Measurements from ENCODE around the gene CILP2.

CILP2 gene, protein sequence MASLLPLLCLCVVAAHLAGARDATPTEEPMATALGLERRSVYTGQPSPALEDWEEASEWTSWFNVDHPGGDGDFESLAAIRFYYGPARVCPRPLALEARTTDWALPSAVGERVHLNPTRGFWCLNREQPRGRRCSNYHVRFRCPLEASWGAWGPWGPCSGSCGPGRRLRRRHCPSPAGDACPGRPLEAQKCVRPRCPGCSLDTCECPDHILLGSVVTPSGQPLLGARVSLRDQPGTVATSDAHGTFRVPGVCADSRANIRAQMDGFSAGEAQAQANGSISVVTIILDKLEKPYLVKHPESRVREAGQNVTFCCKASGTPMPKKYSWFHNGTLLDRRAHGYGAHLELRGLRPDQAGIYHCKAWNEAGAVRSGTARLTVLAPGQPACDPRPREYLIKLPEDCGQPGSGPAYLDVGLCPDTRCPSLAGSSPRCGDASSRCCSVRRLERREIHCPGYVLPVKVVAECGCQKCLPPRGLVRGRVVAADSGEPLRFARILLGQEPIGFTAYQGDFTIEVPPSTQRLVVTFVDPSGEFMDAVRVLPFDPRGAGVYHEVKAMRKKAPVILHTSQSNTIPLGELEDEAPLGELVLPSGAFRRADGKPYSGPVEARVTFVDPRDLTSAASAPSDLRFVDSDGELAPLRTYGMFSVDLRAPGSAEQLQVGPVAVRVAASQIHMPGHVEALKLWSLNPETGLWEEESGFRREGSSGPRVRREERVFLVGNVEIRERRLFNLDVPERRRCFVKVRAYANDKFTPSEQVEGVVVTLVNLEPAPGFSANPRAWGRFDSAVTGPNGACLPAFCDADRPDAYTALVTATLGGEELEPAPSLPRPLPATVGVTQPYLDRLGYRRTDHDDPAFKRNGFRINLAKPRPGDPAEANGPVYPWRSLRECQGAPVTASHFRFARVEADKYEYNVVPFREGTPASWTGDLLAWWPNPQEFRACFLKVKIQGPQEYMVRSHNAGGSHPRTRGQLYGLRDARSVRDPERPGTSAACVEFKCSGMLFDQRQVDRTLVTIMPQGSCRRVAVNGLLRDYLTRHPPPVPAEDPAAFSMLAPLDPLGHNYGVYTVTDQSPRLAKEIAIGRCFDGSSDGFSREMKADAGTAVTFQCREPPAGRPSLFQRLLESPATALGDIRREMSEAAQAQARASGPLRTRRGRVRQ
- 0.19 to 0.49 (median 0.27) reads per million in 3 experiments for total RNA-seq

DNA sequence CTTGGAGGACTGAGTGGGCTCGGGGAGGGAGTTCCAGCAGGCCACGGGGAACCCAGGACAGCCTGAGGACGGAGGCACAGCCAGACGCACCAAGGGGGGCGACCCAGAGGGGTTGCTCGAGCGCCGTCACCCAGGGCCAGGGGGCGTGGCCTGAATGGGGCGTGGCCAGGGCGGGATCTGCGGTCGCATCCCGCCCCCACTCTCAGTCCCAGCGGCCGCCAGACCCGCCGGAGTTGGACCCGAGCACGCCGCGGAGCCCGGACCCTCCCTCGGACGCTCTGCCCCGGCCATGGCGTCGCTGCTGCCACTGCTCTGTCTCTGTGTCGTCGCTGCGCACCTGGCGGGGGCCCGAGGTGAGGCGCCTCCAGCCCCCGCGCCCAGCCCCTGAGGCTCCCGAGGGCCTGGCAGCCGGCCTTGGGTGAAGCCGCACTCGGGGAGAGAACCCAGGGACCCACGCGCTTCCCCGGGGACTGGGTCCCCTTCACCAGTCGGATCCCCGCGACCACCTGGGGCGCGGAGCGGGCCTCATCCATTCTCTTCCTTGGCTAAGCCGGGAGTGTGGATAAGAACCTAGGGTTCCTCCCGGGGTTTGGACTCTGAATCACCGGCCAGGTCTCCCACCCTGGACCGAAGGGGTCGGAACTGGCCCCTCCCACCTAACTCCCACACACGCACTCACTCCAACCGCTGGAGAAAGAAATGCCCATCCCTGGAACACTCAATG is at the start of gene CILP2:
Gene CILP2, plus strand, starts transcription at position 205 of the 724 bp plus-strand sequence. Its CDS starts 85 bp downstream, at position 290.
- peak; percentile 25 for DNase-seq

DNA sequence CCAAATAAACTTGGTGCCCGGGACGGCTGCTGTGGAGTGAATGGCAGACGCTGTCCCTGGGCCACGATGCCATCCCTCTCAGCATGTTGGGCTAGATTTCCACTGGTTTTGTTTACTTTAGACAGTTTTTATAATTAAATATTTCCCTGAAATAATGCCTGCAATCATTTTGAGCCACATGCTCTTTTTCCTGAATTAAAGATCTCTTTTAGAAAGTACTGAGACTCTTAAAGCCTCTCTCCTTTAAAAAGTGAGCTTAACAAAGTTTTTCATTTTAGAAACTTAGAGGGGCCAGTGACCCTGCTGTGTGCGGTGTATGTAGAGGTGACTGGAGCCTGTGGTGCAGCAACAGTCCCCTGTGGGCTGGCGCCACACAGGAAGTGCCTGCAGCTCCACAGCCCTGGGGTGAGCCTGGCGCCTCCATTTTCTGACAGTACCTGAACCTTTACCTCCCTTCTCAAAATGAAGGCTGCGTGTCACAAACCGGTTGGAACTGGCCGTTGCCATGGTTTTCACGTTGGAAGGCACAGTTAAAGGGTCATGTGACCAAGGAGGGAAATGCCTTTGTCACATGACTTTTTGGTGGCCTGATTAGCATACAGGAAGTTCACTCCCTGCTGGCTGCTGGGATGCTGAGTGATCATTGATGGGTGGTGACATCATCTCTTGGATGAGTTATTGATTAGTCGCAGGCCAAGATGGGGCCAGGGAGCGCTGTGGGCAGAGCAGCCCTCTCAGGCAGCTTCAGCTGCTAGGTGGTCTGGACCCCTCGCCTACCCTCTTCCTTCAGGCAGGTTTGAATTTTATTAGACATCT is 49.0 kb upstream of the CILP2 start:
- DNase-seq: peak; percentile 96

DNA sequence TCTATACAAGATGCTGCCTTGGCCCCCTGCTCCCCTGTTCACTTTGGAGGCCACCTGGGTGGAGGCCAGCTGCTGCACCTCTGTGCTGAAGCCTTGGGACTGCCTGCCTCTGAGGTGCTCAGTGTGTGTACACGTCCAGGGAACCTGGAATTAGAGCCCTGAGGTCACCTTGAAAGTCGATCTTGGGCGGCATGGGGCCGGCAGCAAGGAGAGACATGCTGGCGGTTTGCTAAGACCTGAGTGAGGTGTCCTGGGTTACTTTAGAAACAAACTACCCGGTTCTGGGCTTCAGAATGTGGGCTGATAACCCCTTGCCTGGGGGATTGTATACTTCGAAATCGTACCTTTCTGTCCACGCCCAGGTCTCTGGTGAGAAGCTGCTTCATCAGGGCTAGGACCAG is 48.3 kb upstream of the CILP2 start:
- DNase-seq: no peak

DNA sequence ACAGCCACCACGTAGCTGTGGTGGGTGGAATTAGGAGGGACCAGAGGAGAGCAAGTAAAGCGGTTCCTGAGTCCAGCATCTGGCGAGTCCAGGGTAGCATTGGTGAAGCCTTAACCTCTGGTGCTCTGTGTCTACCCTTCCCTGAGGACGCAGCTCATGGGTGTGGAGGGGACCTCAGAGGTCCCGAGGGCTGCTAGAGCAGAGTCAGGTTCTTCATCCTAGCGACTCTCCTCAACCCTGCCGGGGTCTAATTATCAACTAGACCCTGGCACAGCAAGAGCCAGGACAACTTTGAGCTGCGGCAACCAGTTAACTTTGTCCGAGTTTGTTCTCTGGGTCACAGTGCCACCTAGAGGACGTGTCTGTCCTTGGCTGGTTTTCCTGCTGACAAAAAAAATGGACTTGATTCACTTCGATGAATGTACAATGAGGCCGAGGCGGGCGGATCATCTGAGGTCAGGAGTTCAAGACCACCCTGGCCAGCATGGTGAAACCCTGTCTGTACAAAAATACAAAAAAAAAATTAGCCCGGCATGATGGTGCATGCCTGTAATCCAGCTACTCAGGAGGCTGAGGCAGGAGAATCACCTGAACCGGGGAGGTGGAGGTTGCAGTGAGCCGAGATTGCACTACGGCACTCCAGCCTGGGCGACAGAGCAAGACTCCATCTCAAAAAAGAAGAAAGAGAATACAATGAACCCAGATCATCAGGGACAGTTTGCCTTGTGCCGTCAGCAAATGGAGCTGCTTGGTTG is 47.7 kb upstream of the CILP2 start:
- DNase-seq: peak; percentile 78

DNA sequence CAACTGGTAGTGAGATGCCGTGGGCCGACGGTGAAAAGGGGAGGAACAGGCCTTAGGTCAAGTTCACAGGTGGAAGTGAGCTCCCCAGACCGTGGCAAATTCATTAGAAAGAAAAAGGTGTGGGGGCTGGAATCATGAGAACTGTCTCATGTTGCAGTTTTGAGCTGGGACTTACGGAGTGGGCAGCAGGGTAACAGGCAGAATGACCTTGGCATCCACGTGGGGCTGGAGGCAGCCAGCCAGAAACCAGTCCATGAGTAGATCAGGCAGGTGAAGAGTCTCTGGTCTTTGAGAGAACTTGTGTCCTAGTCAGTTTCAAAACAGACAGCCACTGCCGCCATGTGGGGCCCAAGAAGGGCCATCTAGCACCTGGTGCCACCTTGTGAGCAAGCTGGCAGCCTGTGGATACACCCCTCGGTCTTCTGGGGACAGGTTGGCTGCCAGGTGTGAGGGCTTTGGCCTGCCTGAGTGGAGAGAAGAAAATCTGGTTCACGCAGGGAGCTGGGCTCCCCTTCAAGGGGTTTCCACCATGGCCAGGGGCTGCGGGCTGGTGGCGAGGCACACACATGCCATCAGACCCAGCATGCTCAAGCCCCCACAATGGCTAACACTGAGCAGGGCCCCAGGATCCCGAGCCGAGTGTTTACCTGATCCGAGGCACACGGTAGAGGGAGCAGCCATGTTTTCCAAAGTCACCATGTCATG is 46.6 kb upstream of the CILP2 start:
- DNase-seq: no peak

DNA sequence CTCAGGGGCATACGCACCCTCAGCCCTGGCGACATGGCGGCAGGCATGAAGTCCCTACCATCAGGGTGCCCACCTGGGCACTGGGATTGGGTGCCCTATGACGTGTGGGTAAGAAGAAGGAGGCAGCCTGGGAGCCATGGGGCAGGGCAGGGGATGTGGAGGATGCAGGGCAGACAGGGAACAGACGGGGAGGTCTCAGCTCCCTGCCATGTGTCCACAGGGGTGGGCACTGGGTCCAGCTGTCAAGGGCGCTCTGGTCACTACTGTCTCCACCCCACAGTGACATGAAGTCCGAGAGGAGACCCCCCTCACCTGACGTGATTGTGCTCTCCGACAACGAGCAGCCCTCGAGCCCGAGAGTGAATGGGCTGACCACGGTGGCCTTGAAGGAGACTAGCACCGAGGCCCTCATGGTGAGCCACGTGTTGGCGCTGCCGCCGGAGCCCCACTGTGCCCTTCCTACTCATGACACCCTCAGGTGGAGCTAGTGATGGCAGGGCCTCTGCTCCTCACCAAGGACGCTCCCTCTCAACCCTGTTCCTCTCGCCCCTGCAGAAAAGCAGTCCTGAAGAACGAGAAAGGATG is 45.9 kb upstream of the CILP2 start:
- DNase-seq: no peak

DNA sequence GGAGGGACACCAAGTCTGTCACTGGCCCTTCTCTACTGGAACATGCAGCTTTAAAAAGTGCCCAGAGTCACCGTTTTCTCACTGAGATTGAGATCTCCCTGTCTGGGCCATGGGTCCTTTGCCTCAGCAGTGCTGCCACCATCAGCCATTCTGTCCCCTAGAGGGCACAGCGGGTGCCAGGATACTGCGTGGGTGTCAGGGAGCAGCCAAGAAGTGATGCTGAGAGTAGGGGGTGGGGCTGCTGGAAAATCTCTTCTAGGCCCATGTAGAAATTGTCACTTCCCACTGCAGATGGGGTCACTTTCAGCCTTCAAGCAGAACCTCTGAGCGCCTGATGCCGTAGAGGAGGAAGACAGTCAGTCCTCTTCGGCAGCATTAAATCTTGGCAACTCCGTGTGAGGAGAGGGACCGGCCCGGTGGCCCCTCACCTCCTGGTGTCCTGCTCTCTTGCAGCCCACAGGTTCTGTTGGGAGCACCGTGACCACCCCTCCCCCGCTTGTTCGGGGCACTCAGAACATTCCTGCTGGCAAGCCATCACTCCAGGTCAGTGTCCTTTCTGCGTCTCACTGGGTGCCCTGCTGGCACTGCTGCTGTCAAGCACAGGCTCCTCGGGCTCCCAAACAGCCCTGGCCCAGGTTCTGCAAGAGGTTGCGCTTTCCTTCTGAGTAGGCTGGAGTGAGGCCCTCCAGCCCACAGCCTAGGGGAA is 44.1 kb upstream of the CILP2 start:
- no peak for DNase-seq

DNA sequence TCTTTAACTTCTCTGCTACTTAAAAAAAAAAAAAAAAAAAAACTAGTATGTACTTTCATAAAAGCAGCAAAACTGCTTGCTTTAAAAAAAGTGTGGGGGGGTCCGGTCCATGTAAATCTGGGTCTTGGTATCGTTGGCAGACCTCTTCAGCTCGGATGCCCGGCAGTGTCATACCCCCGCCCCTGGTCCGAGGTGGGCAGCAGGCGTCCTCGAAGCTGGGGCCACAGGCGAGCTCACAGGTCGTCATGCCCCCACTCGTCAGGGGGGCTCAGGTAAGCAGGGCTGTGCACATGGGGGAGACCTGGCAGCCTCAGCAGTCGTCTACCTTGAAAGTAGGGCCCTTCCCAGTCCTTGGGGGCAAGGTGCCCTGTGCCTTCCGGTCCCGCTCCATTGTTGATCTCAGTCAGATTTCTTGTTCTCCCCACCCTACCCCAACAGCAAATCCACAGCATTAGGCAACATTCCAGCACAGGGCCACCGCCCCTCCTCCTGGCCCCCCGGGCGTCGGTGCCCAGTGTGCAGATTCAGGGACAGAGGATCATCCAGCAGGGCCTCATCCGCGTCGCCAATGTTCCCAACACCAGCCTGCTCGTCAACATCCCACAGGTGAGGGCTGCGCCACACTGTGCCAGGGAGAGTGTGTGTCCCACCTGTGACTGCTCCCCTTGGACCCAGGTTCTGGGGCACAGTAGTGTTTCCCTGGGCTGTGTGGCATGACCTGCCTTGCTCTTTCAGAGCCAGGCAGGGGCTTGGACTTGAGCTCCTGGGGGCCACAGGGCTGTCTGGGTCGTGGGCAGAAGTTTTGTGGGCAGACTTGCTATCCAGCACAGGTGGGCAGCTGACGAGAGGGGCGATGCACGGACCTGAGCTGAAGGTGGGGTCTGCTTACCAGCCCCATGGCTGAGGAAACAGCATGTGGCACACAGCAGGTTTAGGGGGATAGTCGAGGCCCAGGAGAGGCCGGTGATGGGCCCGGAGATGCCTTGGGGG is 42.2 kb upstream of the CILP2 start:
- no peak for DNase-seq

DNA sequence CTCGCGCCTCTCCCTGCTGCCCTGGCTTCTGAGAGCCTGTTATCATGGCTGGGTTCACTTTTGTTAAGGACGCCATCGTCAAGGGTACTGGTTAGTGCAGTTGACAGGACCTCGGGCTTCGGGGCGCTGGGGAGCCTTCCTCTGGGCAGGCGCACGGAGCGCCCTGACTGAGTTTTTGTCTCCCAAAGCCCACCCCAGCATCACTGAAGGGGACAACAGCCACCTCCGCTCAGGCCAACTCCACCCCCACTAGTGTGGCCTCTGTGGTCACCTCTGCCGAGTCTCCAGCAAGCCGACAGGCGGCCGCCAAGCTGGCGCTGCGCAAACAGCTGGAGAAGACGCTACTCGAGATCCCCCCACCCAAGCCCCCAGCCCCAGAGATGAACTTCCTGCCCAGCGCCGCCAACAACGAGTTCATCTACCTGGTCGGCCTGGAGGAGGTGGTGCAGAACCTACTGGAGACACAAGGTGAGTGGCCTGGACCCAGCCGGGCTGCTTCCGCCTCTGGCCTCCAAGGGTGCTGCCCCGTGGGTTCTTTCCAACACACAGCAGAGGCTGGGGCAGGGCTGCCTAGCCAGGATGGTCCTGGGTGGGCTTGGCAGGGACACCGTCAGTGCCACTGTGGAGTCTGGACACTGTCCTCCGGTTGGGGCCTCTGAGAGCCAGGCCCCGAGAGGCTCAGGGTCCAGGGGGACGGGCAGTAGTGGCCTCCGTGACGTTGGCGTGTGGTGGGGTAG is 39.6 kb upstream of the CILP2 start:
- DNase-seq: no peak

DNA sequence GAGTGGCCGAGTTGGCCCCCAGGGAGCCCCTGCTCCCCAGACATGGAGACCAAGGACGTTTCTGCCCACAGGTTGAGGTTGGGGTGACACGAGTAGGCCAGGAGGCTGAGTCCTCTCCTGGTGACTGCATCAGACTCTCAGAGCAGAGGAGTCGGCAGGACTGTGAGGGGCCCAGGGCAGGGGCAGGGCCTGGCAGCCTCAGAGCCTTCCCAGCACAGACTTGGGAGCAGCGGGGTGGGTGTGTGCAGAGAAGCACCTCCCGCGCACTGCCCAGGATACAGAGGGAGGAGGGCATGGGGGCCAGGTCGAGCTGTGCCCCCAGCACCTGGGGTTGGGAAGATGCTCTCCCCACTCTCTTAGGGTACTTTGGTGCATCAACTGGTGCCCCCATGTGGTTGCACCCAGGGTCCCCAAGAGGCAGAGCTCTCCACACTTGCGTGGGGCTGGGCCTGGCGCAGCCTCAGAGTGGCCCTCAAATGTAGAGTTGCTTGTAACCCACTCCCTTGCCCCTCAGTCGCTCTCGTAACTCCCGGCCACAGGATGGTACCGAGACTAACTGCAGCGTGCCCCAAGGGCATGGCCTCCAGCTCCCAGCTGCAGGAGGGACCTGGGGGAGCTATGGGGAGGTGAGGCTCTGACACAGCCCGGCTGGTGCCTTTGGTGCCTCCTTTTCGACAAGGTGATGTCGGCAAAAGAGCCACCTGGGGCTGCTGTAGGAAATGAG is 38.6 kb upstream of the CILP2 start:
- DNase-seq: no peak

DNA sequence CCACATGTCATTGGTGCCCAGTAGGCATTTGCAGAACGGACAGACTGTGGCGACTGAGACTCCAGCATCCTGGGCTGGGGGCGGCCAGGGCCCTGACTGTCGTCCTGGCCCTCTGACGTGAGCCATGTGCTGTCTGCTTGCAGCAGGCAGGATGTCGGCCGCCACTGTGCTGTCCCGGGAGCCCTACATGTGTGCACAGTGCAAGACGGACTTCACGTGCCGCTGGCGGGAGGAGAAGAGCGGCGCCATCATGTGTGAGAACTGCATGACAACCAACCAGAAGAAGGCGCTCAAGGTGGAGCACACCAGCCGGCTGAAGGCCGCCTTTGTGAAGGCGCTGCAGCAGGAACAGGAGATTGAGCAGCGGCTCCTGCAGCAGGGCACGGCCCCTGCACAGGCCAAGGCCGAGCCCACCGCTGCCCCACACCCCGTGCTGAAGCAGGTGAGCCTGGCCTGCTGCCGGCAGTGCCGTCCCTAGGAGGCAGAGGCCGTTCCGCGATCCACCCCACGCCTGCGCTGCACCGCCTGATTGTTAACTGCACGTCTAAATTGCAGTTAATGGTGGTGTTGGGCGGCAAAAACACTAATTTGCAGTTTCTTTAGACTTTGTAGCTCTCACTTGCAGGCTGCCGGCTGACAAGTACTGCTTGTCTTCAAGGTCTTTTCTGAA is 37.0 kb upstream of the CILP2 start:
- no peak for DNase-seq

DNA sequence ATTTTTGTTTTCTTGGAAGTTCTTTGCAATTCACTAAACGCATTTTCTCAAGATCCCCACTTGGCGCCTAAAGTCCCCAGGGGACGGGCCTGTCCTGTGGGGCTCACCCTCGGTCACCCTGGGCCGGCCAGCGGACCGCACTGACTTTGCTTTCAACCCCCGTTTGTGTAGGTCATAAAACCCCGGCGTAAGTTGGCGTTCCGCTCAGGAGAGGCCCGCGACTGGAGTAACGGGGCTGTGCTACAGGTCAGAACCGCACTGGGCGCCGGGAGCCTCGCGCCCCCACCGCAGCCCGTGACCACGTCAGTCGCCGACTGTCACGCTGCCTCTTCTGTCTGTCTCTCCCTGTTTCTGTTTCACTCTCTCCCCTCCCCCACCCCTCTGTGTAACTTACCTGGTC is 36.3 kb upstream of the CILP2 start:
- no peak for DNase-seq

DNA sequence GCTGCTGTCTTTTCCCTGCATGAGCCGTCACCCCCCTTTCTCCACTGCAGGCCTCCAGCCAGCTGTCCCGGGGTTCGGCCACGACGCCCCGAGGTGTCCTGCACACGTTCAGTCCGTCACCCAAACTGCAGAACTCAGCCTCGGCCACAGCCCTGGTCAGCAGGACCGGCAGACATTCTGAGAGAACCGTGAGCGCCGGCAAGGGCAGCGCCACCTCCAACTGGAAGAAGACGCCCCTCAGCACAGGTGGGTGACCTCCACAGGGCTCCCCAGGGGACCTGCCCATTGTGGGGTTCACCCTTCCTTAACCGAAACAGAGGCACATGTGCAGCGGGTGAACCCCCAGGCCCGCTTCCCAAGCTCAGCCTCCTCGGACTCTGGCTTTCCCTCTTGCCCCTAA is 35.8 kb upstream of the CILP2 start:
- no peak for DNase-seq

DNA sequence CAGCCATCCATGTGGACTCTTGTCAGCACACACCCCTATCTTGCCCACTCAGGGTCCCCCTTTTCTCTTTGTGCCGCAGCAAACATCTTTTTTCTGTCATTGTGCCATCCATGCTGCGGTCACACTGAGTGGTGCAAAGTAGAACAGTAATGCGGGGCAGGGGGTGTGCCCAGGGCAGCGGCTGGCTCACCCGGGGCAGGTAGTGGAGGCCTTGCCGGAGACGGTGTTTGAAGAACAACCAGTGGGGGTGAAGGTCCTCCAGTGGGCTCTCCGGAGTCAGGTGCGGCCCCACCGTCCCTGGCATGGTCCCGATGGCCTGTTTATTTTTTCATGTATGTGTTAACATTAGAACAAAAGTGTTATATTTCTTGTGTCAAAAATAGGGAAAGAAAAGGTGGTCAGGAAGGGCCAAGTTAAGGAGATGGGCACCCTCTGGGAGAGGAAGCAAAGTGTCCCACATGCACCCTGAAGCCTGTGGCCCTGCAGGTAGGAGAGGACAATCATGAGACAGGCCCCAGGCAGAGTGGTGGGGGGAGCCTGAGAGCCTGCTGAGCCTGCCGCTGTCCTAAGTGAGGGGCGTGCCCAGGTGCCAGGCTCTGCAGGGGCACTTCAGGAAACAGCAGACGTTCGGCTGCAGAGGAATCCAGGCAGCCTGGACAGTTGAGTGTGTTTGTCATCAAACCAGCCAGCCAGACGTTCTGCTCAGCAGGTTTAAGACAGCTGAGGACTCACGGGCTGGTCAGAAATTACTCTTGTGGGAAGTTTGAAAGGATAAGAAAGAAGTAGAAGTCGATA is 35.1 kb upstream of the CILP2 start:
- DNase-seq: no peak

Measured in central memory CD4-positive, alpha-beta T cell (primary cell).